T-helper 2 cell treated with Interferon-gamma antibody and Interleukin-4, amounts not matched to agents 100 ng/mL and 5 ng/mL, for 36 hours (primary cell): ENCODE measurements around the gene SUGT1. TPM values are rescaled to one million over a fixed set of nuclear protein-coding genes. Genes with fewer than 3 reads are reported as not detected.

Experiments
- intact Hi-C: fragments of 100-400 bp; cut with micrococcal nuclease; formaldehyde crosslinking; loops from one replicate; pipeline ENCODE4 v1.15.1; 2023
- total RNA-seq: library from RNA; stranded (reverse); gene quantifications from 2 replicates; pipeline ENCODE4 v1.2.3, GENCODE V29; 2022

SUGT1 gene
- total RNA-seq, 1 donor from 2014 or later: 50.3 TPM

- intact Hi-C loops: loop anchor here (10.0 kb wide), 1 partner anchor 111 kb away; the partner anchor contains the start of gene PCDH8
Measured at GRCh38 chr13:52734075-52734623, 81.5 kb downstream of the SUGT1 start.

GRCh38 chr13:52736891-52737290, 84.3 kb downstream of the SUGT1 start:
- intact Hi-C loops: loop anchor here (10.0 kb wide), 1 partner anchor 108 kb away; the partner anchor contains the start of gene PCDH8

GRCh38 chr13:52737451-52737850, 84.8 kb downstream of the SUGT1 start:
- intact Hi-C loops: loop anchor here (10.0 kb wide), 1 partner anchor 107 kb away; the partner anchor contains the start of gene PCDH8

GRCh38 chr13:52737965-52738364, 85.3 kb downstream of the SUGT1 start:
- intact Hi-C loops: loop anchor here (10.0 kb wide), 1 partner anchor 107 kb away; the partner anchor contains the start of gene PCDH8

GRCh38 chr13:52738719-52739467, 86.3 kb downstream of the SUGT1 start:
- intact Hi-C loops: loop anchor here (10.0 kb wide), 1 partner anchor 106 kb away; the partner anchor contains the start of gene PCDH8

GRCh38 chr13:52739468-52740071, 86.9 kb downstream of the SUGT1 start, which contains the start of gene CNMD:
TSS of gene CNMD (minus strand) at chr13:52739820. CDS start at chr13:52739701, 119 bp downstream.
- intact Hi-C loops: loop anchor here (10.0 kb wide), 1 partner anchor 105 kb away; the partner anchor contains the start of gene PCDH8

GRCh38 chr13:52743569-52743968, 90.9 kb downstream of the SUGT1 start:
- intact Hi-C loops: no loop called here

- intact Hi-C loops: no loop called here
Measured at GRCh38 chr13:52743988-52744387, 91.4 kb downstream of the SUGT1 start.

- intact Hi-C loops: no loop called here
Measured at GRCh38 chr13:52744842-52745375, 92.3 kb downstream of the SUGT1 start.

GRCh38 chr13:52746141-52746540, 93.5 kb downstream of the SUGT1 start:
- intact Hi-C loops: no loop called here

- intact Hi-C loops: no loop called here
Measured at GRCh38 chr13:52749419-52749818, 96.8 kb downstream of the SUGT1 start.

Other genes starting within 250 kb of the SUGT1 start
- 0.34 and 0.36 TPM in 2 replicates for gene THSD1, start 246.7 kb upstream of the SUGT1 start, total RNA-seq
- 55.2 and 57.3 TPM in 2 replicates for gene VPS36, start 202.2 kb upstream of the SUGT1 start, total RNA-seq
- gene CKAP2, start 197.4 kb upstream of the SUGT1 start, total RNA-seq: 70.4 and 70.8 TPM in 2 replicates
- gene HNRNPA1L2, start 10.4 kb upstream of the SUGT1 start, total RNA-seq: 10.8 and 11.7 TPM in 2 replicates
- gene CNMD, start 87.0 kb downstream of the SUGT1 start, total RNA-seq: not detected in 2 replicates
- gene PCDH8, start 195.8 kb downstream of the SUGT1 start, total RNA-seq: 1.2 and 1.3 TPM in 2 replicates